HepG2 (cell line): Measurements from ENCODE around the gene MAGEA9B. TPM values are rescaled to one million over a fixed set of nuclear protein-coding genes. Genes with fewer than 3 reads are reported as not detected.

ENCODE experiments used
- ATAC-seq: fragments of 200-7000 bp; cut with Tn5 transposase; 3 replicates; pipeline ENCODE4 v1.9.1; 2020; ENCODE audit warnings: mild to moderate bottlenecking, moderate library complexity
- BruUV-seq: library from RNA; stranded (reverse); fragments of 400-500 nt; replicated peaks from 2 replicates; lab custom pipeline; 2021; lab: Mats Ljungman, UMichigan
- CTCF ChIA-PET: fragments of 300-600 bp; formaldehyde crosslinking; extraction: SDS; loops from one replicate; lab custom pipeline; 2021; ENCODE audit warnings: low total read pairs, inconsistent platforms, low intra/inter-chr PET ratio; lab: Yijun Ruan, JAX
- POLR2A ChIA-PET: fragments of 350-600 bp; sonication (Branson Sonifier 250); formaldehyde crosslinking; loops from one replicate; lab custom pipeline; 2020; ENCODE audit warnings: antibody characterized with exemption, inconsistent platforms; lab: Yijun Ruan, JAX
- DNase-seq: peaks from one replicate; pipeline ENCODE4 v3.0.0-alpha.2; 2015; ENCODE audit warnings: low spot score
- FAIRE-seq: peaks from 3 replicates; lab custom pipeline; 2011; peaks lifted over from hg19 to GRCh38; lab: Jason Lieb, UNC
- H2AFZ ChIP-seq: one replicate; pipeline ENCODE4 v1.6.1; 2011; ENCODE audit warnings: low read length, inconsistent platforms
- H3K27ac ChIP-seq: fragments of 300-600 bp; 3 replicates; pipeline ENCODE4 v1.8.0; 2011; ENCODE audit warnings: mixed run types, mild to moderate bottlenecking, mixed read lengths, low read length, inconsistent platforms; ENCODE audit not compliant: insufficient read depth; ENCODE audit errors: extremely low read length
- H3K27me3 ChIP-seq, 2 experiments: fragments of 200-600 bp in 1 of 2; 2 replicates in 1 of 2; 3 replicates in 1 of 2; pipeline versions ENCODE4 v1.6.0 to v1.8.0; 2011; ENCODE audit warnings: low read length in 2 of 2, mild to moderate bottlenecking in 2 of 2, moderate library complexity in 2 of 2, inconsistent platforms in 1 of 2; ENCODE audit not compliant: insufficient read depth in 2 of 2, control insufficient read depth in 1 of 2
- H3K36me3 ChIP-seq, 2 experiments: fragments of 200-600 bp in 1 of 2; replicated peaks in 1 of 2; 2 replicates in 1 of 2; 3 replicates in 1 of 2; pipeline versions ENCODE4 v1.5.1 to v1.8.0; 2011; ENCODE audit warnings: low read length in 2 of 2, inconsistent platforms in 1 of 2; ENCODE audit not compliant: insufficient read depth in 2 of 2, control insufficient read depth in 1 of 2
- H3K4me1 ChIP-seq: 2 replicates; pipeline ENCODE4 v1.5.1; 2012; ENCODE audit warnings: low read length, inconsistent platforms; ENCODE audit not compliant: insufficient read depth
- H3K4me2 ChIP-seq: 2 replicates; pipeline ENCODE4 v1.6.0; 2011; ENCODE audit warnings: low read depth, low read length, inconsistent platforms
- H3K4me3 ChIP-seq, 3 experiments: fragments of 200-600 bp in 1 of 3; sonication (generic), shearing (Covaris generic) in 1 of 3; replicated peaks in 1 of 3; 2 replicates each; pipeline ENCODE4 v1.5.1; 2011 to 2016; ENCODE audit warnings: low read length in 3 of 3, inconsistent platforms in 2 of 3, low read depth in 2 of 3, mild to moderate bottlenecking in 2 of 3, control low read depth in 1 of 3, mixed read lengths in 1 of 3; ENCODE audit not compliant: insufficient read depth in 1 of 3
- H3K79me2 ChIP-seq: one replicate; pipeline ENCODE4 v1.6.1; 2011; ENCODE audit warnings: low read length, inconsistent platforms; ENCODE audit not compliant: insufficient read depth
- H3K9ac ChIP-seq: 2 replicates; pipeline ENCODE4 v1.6.0; 2011; ENCODE audit warnings: mild to moderate bottlenecking, low read depth, low read length, inconsistent platforms; ENCODE audit not compliant: insufficient read depth
- H3K9me3 ChIP-seq: 2 replicates; pipeline ENCODE4 v1.5.1; 2012; ENCODE audit warnings: mild to moderate bottlenecking, low read length
- H4K20me1 ChIP-seq: 2 replicates; pipeline ENCODE4 v1.6.0; 2011; ENCODE audit warnings: inconsistent platforms, mild to moderate bottlenecking, low read length, moderate library complexity; ENCODE audit not compliant: insufficient read depth
- BHLHE40 ChIP-seq: IDR thresholded peaks from 2 replicates; pipeline ENCODE4 v1.6.1; 2011; ENCODE audit warnings: low read length, improper control_type of control experiment
- CEBPG ChIP-seq: IDR thresholded peaks from 2 replicates; pipeline ENCODE4 v1.6.1; 2016
- CREB3 ChIP-seq: sonication (generic); formaldehyde crosslinking; IDR thresholded peaks from 2 replicates; pipeline ENCODE4 v1.5.0; 2020; ENCODE audit warnings: missing genetic modification reagents
- FOXC1 ChIP-seq: sonication (generic); formaldehyde crosslinking; IDR thresholded peaks from 2 replicates; pipeline ENCODE4 v1.8.0; 2022; ENCODE audit warnings: mild to moderate bottlenecking, missing genetic modification reagents, borderline replicate concordance
- FOXJ3 ChIP-seq: sonication (generic); formaldehyde crosslinking; IDR thresholded peaks from 2 replicates; pipeline ENCODE4 v1.4.0; 2020; ENCODE audit warnings: missing genetic modification reagents, mild to moderate bottlenecking, borderline replicate concordance
- KLF6 ChIP-seq: IDR thresholded peaks from 2 replicates; pipeline ENCODE4 v1.8.0; 2016; ENCODE audit warnings: missing biosample characterization, missing genetic modification reagents
- NR2F2 ChIP-seq: IDR thresholded peaks from 2 replicates; pipeline ENCODE4 v1.6.1; 2012; ENCODE audit warnings: low read depth, inconsistent platforms, borderline replicate concordance
- POGK ChIP-seq: sonication (generic); formaldehyde crosslinking; conservative IDR thresholded peaks from 2 replicates; pipeline ENCODE4 v1.8.0; 2022; ENCODE audit warnings: mild to moderate bottlenecking, moderate library complexity, missing genetic modification reagents
- SP5 ChIP-seq: IDR thresholded peaks from 2 replicates; pipeline ENCODE4 v1.6.1; 2016; ENCODE audit warnings: low read depth, borderline replicate concordance
- TARDBP ChIP-seq: sonication (generic); formaldehyde crosslinking; IDR thresholded peaks from 2 replicates; pipeline ENCODE4 v1.8.0; 2022; ENCODE audit warnings: mild to moderate bottlenecking, missing genetic modification reagents
- TFDP2 ChIP-seq: sonication (generic); formaldehyde crosslinking; IDR thresholded peaks from 2 replicates; pipeline ENCODE4 v1.4.0; 2020; ENCODE audit warnings: missing genetic modification reagents
- ZBTB20 ChIP-seq: sonication (generic); formaldehyde crosslinking; IDR thresholded peaks from 2 replicates; pipeline ENCODE4 v1.8.1; 2023; ENCODE audit warnings: missing genetic modification reagents, low read depth, mild to moderate bottlenecking, borderline replicate concordance
- ZFP37 ChIP-seq: sonication (generic); formaldehyde crosslinking; IDR thresholded peaks from 2 replicates; pipeline ENCODE4 v1.4.0; 2020; ENCODE audit warnings: missing genetic modification reagents, borderline replicate concordance
- ZNF362 ChIP-seq: sonication (generic); formaldehyde crosslinking; IDR thresholded peaks from 2 replicates; pipeline ENCODE4 v1.4.0; 2020; ENCODE audit warnings: missing genetic modification reagents, mild to moderate bottlenecking, borderline replicate concordance
- ZNF414 ChIP-seq: sonication (generic); formaldehyde crosslinking; IDR thresholded peaks from 2 replicates; pipeline ENCODE4 v1.5.0; 2020; ENCODE audit warnings: missing genetic modification reagents
- ZNF484 ChIP-seq: sonication (generic); formaldehyde crosslinking; IDR thresholded peaks from 2 replicates; pipeline ENCODE4 v1.5.1; 2020; ENCODE audit warnings: mild to moderate bottlenecking, low read depth, missing genetic modification reagents, borderline replicate concordance
- ZNF546 ChIP-seq: sonication (generic); formaldehyde crosslinking; conservative IDR thresholded peaks from 2 replicates; pipeline ENCODE4 v1.8.1; 2023; ENCODE audit warnings: mild to moderate bottlenecking, missing genetic modification reagents
- ZNF766 ChIP-seq: sonication (generic); formaldehyde crosslinking; IDR thresholded peaks from 2 replicates; pipeline ENCODE4 v1.5.0; 2020; ENCODE audit warnings: missing genetic modification reagents, borderline replicate concordance
- WGBS: methylation state at CpG from one replicate; pipeline ENCODE4 v1.1.6; 2017; ENCODE audit warnings: low lambda C conversion rate; 5-methylcytosine and 5-hydroxymethylcytosine counted together
- in situ Hi-C: cut with HindIII; loops from 2 replicates; pipeline ENCODE4 v1.10.0; 2017; ENCODE audit warnings: low pct_unique_long_range_greater_than_20kb; ENCODE audit not compliant: extremely low pct_ligation_motif_present
- intact Hi-C: fragments of 100-400 bp; cut with micrococcal nuclease; formaldehyde crosslinking; loops from one replicate; pipeline ENCODE4 v1.10.0; 2022; ENCODE audit not compliant: unreplicated experiment
- polyA plus RNA-seq, 8 experiments: library from polyadenylated mRNA; depleted of rRNA in 3 of 8; stranded (reverse) in 7 of 8; unstranded in 1 of 8; fragments of >200 nt; fragmentation: Illumina TruSeq in 4 of 8; extraction: Trizol in 4 of 8; gene quantifications; 2 replicates each; pipeline versions ENCODE4 v1.2.1 to v1.2.3, GENCODE V29; 2011 to 2016; ENCODE audit warnings: low read depth in 4 of 8, missing spikeins in 1 of 8, mixed read lengths in 1 of 8; ENCODE audit not compliant: insufficient read depth in 1 of 8
- total RNA-seq, 5 experiments: library from RNA; depleted of rRNA; stranded (reverse); fragments of >200 nt; fragmentation: Illumina TruSeq; extraction: Trizol; gene quantifications; 2 replicates each; pipeline ENCODE4 v1.2.3, GENCODE V29; 2016; ENCODE audit warnings: low read depth in 1 of 5
- TF ChIP-seq, protein P1 (sequence below): sonication (generic); formaldehyde crosslinking; IDR thresholded peaks from 2 replicates; pipeline ENCODE4 v1.4.0; 2020; ENCODE audit warnings: mild to moderate bottlenecking, missing genetic modification reagents

Gene MAGEA9B
- total and polyA plus RNA-seq, 2 of the 13 experiments (the other 11 are each of a cell fraction or from before 2014, with no cell fraction given): 0.07 to 0.11 TPM

DNA sequence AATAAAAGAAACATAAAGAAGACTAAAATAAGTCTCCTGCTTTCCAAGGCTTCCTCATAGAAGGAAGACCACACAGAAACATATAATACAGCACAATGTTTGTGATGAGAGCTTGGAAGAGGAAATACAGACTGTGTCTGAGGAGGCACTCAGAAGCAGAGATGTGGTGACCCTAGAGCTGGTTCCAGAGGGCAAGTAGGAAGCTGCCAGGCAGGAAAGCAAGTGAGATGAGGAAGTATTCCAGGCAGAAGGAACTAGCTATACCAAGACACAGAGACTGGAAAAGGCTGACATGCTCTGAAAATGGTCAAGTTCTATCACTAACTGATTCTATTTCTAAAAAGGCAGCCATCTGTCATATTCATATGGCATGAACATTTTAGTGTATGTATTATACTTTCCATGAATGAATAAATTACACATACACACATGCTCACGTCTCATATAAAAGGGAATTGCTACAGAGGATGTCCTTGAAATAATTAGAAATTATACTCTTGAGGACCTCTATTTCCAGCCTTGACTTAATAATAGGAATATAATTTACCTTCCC is 24.4 kb upstream of the MAGEA9B start:
- H3K9me3 ChIP-seq: no peaks in the 10 kb centered on the region
- H3K4me3 ChIP-seq: no peak overlapping the region
- no peak for DNase-seq
- intact Hi-C loops: no loop called here
- H3K27me3 ChIP-seq: no peaks in the 10 kb centered on the region
- no peak for ATAC-seq
- BruUV-seq: no TSS peak
- H3K36me3 ChIP-seq: no peaks in the 10 kb centered on the region
- H3K9ac ChIP-seq: no peak overlapping the region
- H3K4me2 ChIP-seq: no peak overlapping the region
- in situ Hi-C loops: no loop called here
- H2AFZ ChIP-seq: no peak overlapping the region
- no peaks in the 10 kb centered on the region for H3K4me1 ChIP-seq
- POLR2A ChIA-PET: no interaction called here
- FAIRE-seq: no peak
- WGBS: 100% methylated on average over 1 of the region's 1 CpG
- H4K20me1 ChIP-seq: no peaks in the 10 kb centered on the region
- CTCF ChIA-PET: no interaction called here
- no peaks in the 10 kb centered on the region for H3K79me2 ChIP-seq
- no peak overlapping the region for H3K27ac ChIP-seq
- TF ChIP-seq FOXJ3 (CRISPR knock-in tag) (no peak), ZBTB20 (CRISPR knock-in tag) (no peak), ZNF546 (no peak), BHLHE40 (no peak), CEBPG (CRISPR knock-in tag) (no peak), ZNF484 (CRISPR knock-in tag) (no peak), ZNF766 (no peak), TFDP2 (CRISPR knock-in tag) (no peak), ZFP37 (CRISPR knock-in tag) (no peak), CREB3 (CRISPR knock-in tag) (no peak), TARDBP (CRISPR knock-in tag) (no peak), KLF6 (CRISPR knock-in tag) (no peak), POGK (CRISPR knock-in tag) (no peak), FOXC1 (CRISPR knock-in tag) (no peak), ZNF362 (CRISPR knock-in tag) (no peak), SP5 (CRISPR knock-in tag) (no peak), ZNF414 (CRISPR knock-in tag) (no peak), NR2F2 (no peak)
- TF ChIP-seq, protein P1, sequence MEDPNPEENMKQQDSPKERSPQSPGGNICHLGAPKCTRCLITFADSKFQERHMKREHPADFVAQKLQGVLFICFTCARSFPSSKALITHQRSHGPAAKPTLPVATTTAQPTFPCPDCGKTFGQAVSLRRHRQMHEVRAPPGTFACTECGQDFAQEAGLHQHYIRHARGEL (CRISPR knock-in tag): no peak
